HG03139 (cell line): ENCODE measurements around the gene CXCL14.

Source experiments
- ATAC-seq: cut with Tn5 transposase; IDR thresholded peaks from one replicate; pipeline ENCODE4 v1.9.1; 2021; ENCODE audit not compliant: unreplicated experiment

Gene CXCL14, protein sequence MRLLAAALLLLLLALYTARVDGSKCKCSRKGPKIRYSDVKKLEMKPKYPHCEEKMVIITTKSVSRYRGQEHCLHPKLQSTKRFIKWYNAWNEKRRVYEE

DNA sequence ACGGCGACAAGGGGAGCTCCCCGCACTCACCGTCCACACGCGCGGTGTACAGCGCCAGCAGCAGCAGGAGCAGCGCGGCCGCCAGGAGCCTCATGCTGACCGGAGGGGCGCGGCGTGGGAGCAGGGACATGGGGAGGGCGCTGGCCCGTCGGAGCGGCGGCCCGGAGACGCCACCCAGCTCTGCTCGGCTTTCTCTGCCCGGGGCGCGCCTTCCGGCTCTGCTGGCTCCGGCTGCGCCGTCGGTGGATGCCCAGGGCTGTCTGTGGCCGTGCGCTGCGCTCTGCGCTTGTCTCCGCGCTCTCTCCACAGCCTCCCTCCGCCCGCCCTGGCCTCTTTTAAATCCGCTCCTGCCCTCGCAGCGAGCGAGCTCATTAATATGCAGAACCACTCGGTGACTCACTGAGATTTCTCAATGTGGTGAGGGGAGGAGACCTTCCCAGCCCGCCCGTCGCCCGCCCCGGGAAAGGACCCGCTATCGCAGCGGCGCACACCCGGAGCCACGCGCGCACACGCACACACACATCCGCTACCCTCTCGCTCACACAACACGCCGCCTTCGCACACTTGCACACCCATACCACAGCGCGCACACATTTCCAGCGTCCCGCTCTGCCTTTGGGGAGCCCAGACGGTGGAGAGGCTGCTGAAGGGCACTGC is at the start of gene CXCL14:
TSS of gene CXCL14 (minus strand) at position 307 of the 657 bp plus-strand sequence. CDS start at position 94, 213 bp downstream.
- ATAC-seq = no peak

- no peak for ATAC-seq
Measured at GRCh38 chr5:135626636-135627035, 47.8 kb upstream of the CXCL14 start.

GRCh38 chr5:135625961-135626360 is 47.2 kb upstream of the CXCL14 start:
- no peak for ATAC-seq

DNA sequence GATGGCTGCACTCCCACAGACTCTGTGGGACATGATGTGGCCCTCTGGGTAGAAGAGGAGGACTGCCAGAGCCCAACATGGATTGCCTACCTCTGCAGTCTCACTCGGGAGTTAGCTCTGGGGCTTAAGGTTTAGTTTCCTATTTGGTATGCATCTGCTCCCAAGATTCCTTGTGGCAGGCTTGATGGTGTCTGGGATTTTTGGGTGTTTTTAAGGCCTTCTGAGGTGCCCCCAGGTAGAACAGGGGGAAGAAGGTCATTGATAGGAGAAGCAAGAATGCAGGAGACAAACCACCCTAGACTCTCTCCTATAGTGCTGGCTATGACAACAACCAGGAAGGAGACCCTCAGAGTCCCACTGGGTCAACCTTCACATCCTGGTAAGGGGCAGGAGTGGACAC is 46.7 kb upstream of the CXCL14 start:
- no peak for ATAC-seq

- ATAC-seq = no peak
Measured at GRCh38 chr5:135625061-135625460, 46.3 kb upstream of the CXCL14 start.

GRCh38 chr5:135623186-135623715 is 44.5 kb upstream of the CXCL14 start:
- no peak for ATAC-seq

DNA sequence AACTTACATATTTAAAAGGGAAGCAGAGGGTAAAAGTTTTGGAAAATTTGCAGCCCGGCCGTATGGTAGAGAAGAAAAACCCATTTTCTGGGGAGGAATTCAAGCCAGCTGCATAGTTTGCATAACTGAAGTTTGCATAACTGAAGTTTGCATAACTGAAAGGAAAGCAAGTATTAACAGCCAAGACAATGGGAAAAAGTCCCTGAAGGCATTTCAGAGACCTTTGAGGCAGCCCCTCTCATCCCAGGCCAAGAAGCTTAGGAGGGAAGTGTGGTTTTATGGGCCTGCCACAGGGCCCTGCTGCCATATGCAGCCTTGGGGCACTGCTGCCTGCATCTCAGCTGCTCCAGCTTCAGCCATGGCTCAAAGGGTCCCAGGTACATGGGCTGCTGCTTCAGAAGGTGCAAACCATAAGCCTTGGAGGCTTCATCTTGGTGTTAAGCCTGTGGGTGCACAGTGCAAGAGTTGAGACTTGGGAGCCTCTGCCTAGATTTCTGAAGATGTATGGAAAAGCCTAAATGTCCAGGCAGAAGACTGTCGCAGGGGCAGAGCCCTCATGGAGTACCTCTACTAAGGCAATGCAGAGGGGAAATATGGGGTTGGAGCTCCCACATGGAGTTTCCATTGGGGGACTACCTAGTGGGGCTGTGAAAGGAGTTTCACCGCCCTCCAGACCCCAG is 36.9 kb upstream of the CXCL14 start:
- no peak for ATAC-seq

DNA sequence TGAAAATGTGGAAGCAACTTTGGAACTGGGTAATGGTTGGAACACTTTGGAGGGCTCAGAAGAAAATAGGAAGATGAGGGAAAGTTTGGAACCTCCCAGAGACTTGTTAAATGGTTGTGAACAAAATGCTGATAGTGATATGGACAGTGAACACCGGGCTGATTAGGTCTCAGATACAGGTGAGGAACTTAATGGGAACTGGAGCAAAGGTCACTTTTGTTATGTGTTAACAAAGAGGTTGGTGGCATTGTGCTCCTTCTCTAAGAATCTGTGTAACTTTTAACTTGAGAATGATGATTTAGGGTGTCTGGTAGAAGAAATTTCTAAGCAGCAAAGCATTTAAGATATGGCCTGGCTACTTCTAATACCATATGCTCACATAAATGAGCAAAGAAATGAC is 36.4 kb upstream of the CXCL14 start:
- no peak for ATAC-seq

DNA sequence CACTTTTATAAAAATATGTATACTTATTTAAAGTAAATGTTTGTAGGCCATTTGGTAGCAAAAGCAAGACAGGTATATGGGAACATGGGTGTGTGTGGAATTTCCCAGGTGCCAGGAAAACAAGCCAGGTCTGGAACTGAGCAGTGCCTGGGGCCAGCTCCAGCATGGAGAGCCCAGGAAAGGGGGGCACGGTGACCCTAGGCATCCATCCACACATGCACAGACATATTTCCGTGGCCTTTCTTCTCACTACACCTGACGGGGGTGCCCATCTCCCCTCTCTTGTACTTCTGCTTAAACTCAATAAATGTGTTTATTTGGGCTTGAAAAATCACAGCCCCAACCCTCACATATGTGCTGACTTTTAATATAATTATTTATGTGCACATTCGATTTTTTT is 31.2 kb upstream of the CXCL14 start:
- no peak for ATAC-seq

DNA sequence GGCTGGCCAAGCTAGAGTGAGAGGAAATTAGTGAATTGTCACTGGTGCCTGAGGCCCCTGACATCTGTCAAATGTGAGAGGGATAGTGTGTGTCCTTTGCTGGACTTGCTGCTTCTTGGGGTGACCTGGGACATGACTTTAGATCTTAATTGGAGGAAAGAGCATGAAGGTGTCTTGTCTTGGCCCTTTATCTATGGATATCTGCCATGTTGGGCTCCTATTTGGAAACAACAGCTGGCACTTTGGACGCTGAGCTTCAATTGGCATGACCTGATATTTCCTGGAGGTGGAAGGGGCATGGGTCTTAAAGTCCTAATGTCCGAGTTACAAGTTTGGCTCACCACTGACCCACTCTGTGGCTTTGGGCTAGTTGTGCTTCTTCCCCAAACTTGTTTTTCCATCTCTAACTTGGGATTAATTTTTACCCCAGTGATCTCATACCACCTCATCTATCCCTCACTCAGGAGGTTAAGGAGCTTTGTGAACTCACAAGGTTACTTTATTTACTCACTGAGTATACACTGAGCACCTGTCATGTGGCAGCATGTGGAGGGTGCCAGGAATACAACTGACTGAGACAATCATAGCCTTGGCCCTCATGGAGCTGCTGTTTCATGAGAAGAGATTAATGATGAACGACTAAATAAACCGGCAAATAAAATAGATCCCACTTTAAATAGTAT is 30.1 kb upstream of the CXCL14 start:
- no peak for ATAC-seq

DNA sequence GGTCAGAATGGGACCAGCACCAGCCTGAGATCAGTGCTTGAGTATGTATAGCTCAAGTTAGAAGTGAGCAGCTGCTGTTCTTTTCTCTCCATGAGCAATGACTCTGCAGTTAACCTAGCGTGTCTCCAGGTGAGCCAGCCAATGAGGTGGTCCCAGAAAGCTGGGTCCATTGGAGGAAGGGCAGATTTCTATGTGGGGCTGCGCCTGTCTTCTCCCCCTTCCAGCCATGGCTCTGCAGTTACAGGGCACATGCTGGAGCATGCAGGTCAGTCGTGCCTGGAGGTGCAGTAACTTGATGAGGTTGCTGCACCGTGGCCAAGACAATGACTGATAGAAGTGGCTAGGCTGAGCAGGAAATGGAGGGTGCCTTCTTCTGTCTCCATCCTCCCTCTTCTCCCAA is 29.6 kb upstream of the CXCL14 start:
- no peak for ATAC-seq

DNA sequence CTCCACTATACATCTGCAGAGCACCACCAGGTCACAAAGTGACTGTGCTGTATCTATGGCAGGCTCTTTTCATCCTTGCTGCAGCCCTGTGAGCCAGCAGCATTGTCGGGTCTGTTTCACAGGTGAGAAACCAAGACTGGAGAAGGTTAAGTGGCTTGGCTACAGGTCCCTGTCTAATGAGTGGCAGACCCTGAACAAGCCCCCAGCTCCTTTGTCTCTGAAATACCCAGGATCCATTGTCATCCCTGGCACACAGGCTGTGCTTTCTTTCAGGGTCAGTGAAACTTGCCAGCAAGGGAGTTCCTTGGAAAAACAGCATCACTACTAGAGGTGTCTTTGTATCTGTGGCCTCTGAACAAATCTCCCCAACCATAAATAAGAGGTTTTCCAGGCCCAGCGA is 27.6 kb upstream of the CXCL14 start:
- ATAC-seq = no peak

- no peak for ATAC-seq
Measured at GRCh38 chr5:135605221-135605620, 26.4 kb upstream of the CXCL14 start.

- ATAC-seq = no peak
Measured at GRCh38 chr5:135604056-135604455, 25.3 kb upstream of the CXCL14 start.

- no peak for ATAC-seq
Measured at GRCh38 chr5:135602882-135603721, 24.3 kb upstream of the CXCL14 start.

GRCh38 chr5:135601466-135601865 is 22.7 kb upstream of the CXCL14 start:
- ATAC-seq = no peak

DNA sequence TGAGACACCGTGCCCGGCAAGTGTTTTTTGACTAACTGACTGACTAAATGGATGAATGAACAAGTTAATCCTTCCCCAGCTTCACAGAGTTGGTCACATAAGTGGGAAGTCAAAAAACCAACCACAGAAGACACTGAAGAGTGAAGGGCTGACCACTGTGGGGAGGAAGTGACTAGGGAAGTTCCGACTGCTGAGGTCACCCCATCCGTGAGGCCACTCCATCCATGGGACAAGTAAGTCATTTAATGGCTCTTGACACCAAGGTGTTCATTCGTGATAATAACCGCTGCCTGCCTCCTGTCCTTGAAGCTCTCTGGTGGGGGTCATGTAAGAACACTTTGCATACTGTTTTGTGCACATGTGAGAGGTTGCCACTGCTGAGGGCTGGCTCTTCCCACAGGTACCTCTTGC is 22.2 kb upstream of the CXCL14 start:
- ATAC-seq = no peak

DNA sequence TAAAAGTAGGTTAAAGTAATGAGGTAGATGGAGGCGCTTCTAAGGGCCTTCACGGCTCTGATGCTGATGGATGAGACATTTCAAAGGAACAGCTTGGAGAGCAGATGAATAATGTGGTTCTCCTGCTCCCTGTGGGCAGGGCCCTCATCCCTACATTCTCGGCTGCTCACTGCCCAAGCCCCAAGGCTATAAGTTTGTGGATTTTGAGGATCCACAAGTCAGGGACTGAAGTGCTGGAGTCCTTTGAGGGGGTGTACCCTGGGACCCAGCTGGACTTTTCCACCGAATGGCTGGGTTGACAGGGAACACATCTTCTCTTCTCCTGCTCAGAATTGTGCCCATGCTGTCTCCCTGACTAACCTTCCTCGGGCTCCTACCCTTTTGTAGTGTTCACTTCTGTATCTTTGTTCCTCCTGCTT is 21.4 kb upstream of the CXCL14 start:
- ATAC-seq = no peak

- no peak for ATAC-seq
Measured at GRCh38 chr5:135599421-135600151, 20.8 kb upstream of the CXCL14 start.
